Transverse colon (tissue), 4 donors: ENCODE measurements around the gene ENTPD8.

Experiments
- CTCF ChIP-seq, 5 experiments: fragments of 200-600 bp in 3 of 5; fragments of 450-650 bp in 2 of 5; sonication (generic) in 3 of 5; IDR thresholded peaks; 1 replicate in 2 of 5; 2 replicates in 3 of 5; pipeline ENCODE4 v1.5.1; 2016 to 2017; ENCODE audit warnings: antibody characterized with exemption in 5 of 5, inconsistent platforms in 3 of 5, mild to moderate bottlenecking in 2 of 5, moderate library complexity in 1 of 5
- EP300 ChIP-seq: sonication (generic); formaldehyde crosslinking; IDR thresholded peaks from one replicate; pipeline ENCODE4 v1.6.1; 2017; ENCODE audit warnings: antibody characterized with exemption, low read depth
- POLR2A ChIP-seq: fragments of 450-650 bp; IDR thresholded peaks from one replicate; pipeline ENCODE4 v1.6.1; 2016; ENCODE audit warnings: antibody characterized with exemption, mild to moderate bottlenecking, moderate library complexity
- POLR2AphosphoS5 ChIP-seq, 3 donors: sonication (generic); formaldehyde crosslinking; IDR thresholded peaks; one replicate each; pipeline ENCODE4 v1.6.1; 2016; ENCODE audit warnings: antibody characterized with exemption in 3 of 3

GRCh38 chr9:137458194-137459151 is 17.3 kb upstream of the ENTPD8 start:
- TF ChIP-seq POLR2AphosphoS5 (IDR thresholded peaks at IDR 0.05) (no peak), CTCF (IDR thresholded peaks at IDR 0.05) (no peak), EP300 (no peak), POLR2A (no peak)
